ENCODE measurements around the gene MS4A15. TPM values are rescaled to one million over a fixed set of nuclear protein-coding genes. Genes with fewer than 3 reads are reported as not detected.

Gene MS4A15
- total RNA-seq, 1 donor from 2014 or later = not detected

DNA sequence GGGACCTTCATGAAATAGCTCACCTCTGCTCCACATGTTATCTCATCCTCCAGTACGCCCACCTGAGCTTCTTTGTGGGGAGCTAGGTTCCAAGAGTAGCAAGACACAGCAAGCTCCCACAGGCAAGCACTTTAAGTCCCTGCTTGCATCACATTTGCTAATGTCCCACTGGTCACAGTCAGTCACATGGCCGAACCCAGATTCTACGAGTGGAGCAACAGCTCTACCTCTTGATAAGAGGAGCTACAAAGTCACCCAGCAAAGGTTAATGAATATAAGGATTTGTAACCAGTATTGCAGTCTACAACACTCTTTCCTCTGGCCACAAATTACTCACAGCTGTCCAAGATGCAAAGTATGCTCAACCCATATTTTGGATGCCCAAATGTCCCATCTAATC is 15.2 kb upstream of the MS4A15 start:
- H3K36me3 ChIP-seq (ENCODE audit: insufficient read depth, low read length) = no peaks in the 10 kb centered on the region
- no peaks in the 10 kb centered on the region for H3K4me1 ChIP-seq (ENCODE audit: insufficient read depth, low read length)
- FAIRE-seq = no peak
- H3K9ac ChIP-seq (ENCODE audit: low read length) = no peak overlapping the region
- DNase-seq (ENCODE audit: low read depth) = no peak
- H3K79me2 ChIP-seq (ENCODE audit: insufficient read depth, low read length) = no peaks in the 10 kb centered on the region
- no peak overlapping the region for H3K4me3 Mint-ChIP-seq (ENCODE audit: unreplicated experiment)
- TF ChIP-seq EZH2 (IDR thresholded peaks at IDR 0.05; ENCODE audit: insufficient read depth, low read length) = no peak
- TF ChIP-seq, protein P1, sequence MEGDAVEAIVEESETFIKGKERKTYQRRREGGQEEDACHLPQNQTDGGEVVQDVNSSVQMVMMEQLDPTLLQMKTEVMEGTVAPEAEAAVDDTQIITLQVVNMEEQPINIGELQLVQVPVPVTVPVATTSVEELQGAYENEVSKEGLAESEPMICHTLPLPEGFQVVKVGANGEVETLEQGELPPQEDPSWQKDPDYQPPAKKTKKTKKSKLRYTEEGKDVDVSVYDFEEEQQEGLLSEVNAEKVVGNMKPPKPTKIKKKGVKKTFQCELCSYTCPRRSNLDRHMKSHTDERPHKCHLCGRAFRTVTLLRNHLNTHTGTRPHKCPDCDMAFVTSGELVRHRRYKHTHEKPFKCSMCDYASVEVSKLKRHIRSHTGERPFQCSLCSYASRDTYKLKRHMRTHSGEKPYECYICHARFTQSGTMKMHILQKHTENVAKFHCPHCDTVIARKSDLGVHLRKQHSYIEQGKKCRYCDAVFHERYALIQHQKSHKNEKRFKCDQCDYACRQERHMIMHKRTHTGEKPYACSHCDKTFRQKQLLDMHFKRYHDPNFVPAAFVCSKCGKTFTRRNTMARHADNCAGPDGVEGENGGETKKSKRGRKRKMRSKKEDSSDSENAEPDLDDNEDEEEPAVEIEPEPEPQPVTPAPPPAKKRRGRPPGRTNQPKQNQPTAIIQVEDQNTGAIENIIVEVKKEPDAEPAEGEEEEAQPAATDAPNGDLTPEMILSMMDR (IDR thresholded peaks at IDR 0.05; ENCODE audit: insufficient read depth, low read depth, low read length) = no peak
- no peaks in the 10 kb centered on the region for H3K36me3 Mint-ChIP-seq (ENCODE audit: low read depth, unreplicated experiment)
- peaks cover 19% of the 10 kb centered on the region for H3K27me3 Mint-ChIP-seq (ENCODE audit: low read depth, unreplicated experiment)
- no peak overlapping the region for H3K27ac ChIP-seq (ENCODE audit: low read depth, low read length)
- H3K27me3 ChIP-seq (ENCODE audit: insufficient read depth, low read length) = no peaks in the 10 kb centered on the region
- no peak overlapping the region for H3K27ac Mint-ChIP-seq (ENCODE audit: unreplicated experiment)
- H2AFZ ChIP-seq (ENCODE audit: low read depth, low read length) = no peak overlapping the region
- no peak overlapping the region for H3K4me2 ChIP-seq (ENCODE audit: low read length)
- no peaks in the 10 kb centered on the region for H4K20me1 ChIP-seq (ENCODE audit: insufficient read depth, low read length)
- no peak overlapping the region for H3K4me3 ChIP-seq (ENCODE audit: insufficient read depth, low read depth, low read length)
- H3K9me3 ChIP-seq (ENCODE audit: insufficient read depth, low read depth, low read length) = no peaks in the 10 kb centered on the region
- peaks cover 2% of the 10 kb centered on the region for H3K9me3 Mint-ChIP-seq (ENCODE audit: unreplicated experiment)
- peaks cover 5% of the 10 kb centered on the region for H3K4me1 Mint-ChIP-seq (ENCODE audit: low read depth, unreplicated experiment)

DNA sequence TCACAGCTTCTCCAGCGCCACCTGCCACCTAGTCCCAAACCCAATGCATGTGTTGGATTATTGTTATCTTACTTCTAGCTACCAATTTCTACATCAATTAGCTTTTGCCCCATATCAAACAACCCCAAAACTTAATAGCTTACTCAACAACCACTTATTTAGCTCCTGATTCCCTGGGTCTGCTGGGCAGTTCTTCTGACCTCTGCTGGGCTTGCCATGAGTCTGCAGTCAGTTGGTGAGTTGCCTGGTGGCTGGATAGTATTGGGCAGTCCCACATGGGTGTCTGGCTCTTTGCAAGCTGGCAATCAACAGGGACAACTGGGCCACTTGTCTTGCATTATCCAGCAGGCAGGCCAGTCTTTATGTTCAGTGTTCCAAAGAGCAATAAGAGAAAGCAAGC is 13.6 kb upstream of the MS4A15 start:
- FAIRE-seq (no peak), DNase-seq (ENCODE audit: low read depth) (no peak)
- TF ChIP-seq EZH2 (IDR thresholded peaks at IDR 0.05; ENCODE audit: insufficient read depth, low read length) = no peak
- TF ChIP-seq, protein P1 (IDR thresholded peaks at IDR 0.05; ENCODE audit: insufficient read depth, low read depth, low read length) = no peak
- Histone ChIP-seq H2AFZ (ENCODE audit: low read depth, low read length) (no peak overlapping the region), H3K27me3 (ENCODE audit: insufficient read depth, low read length) (no peaks in the 10 kb centered on the region), H3K4me1 (ENCODE audit: insufficient read depth, low read length) (no peaks in the 10 kb centered on the region), H3K9me3 (ENCODE audit: insufficient read depth, low read depth, low read length) (peaks cover 6% of the 10 kb centered on the region), H3K36me3 (ENCODE audit: insufficient read depth, low read length) (no peaks in the 10 kb centered on the region), H3K27ac (ENCODE audit: low read depth, low read length) (no peak overlapping the region), H4K20me1 (ENCODE audit: insufficient read depth, low read length) (no peaks in the 10 kb centered on the region), H3K4me2 (ENCODE audit: low read length) (no peak overlapping the region), H3K9ac (ENCODE audit: low read length) (no peak overlapping the region), H3K4me3 (ENCODE audit: insufficient read depth, low read depth, low read length) (no peak overlapping the region), H3K79me2 (ENCODE audit: insufficient read depth, low read length) (no peaks in the 10 kb centered on the region)
- peaks cover 15% of the 10 kb centered on the region for H3K27me3 Mint-ChIP-seq (ENCODE audit: low read depth, unreplicated experiment)
- no peaks in the 10 kb centered on the region for H3K36me3 Mint-ChIP-seq (ENCODE audit: low read depth, unreplicated experiment)
- H3K9me3 Mint-ChIP-seq (ENCODE audit: unreplicated experiment) = peaks cover 2% of the 10 kb centered on the region
- no peak overlapping the region for H3K27ac Mint-ChIP-seq (ENCODE audit: unreplicated experiment)
- peaks cover 5% of the 10 kb centered on the region for H3K4me1 Mint-ChIP-seq (ENCODE audit: low read depth, unreplicated experiment)
- no peak overlapping the region for H3K4me3 Mint-ChIP-seq (ENCODE audit: unreplicated experiment)

DNA sequence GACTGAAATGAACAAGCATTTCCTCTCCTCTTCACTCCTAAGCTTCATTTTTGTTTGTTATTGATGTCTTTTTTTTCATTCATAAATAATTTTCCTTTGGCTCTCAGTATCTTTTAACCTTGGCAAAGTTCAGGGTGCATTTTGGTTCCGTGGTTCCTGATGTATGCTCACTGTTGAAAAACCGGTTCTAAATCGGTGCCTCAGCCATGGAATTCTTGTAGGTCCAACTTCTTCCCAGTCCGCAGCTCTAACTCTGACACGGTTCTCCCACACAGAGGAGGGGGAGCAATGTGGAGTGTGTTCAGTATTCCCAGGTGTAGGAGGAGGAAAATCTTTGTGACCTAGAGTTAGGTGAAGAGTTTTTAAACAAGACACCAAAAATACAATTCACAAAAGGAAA is 12.6 kb upstream of the MS4A15 start:
- Histone ChIP-seq H4K20me1 (ENCODE audit: insufficient read depth, low read length) (no peaks in the 10 kb centered on the region), H3K27me3 (ENCODE audit: insufficient read depth, low read length) (no peaks in the 10 kb centered on the region), H3K9ac (ENCODE audit: low read length) (no peak overlapping the region), H3K9me3 (ENCODE audit: insufficient read depth, low read depth, low read length) (peaks cover 6% of the 10 kb centered on the region), H3K4me1 (ENCODE audit: insufficient read depth, low read length) (no peaks in the 10 kb centered on the region), H3K27ac (ENCODE audit: low read depth, low read length) (no peak overlapping the region), H2AFZ (ENCODE audit: low read depth, low read length) (no peak overlapping the region), H3K79me2 (ENCODE audit: insufficient read depth, low read length) (no peaks in the 10 kb centered on the region), H3K36me3 (ENCODE audit: insufficient read depth, low read length) (no peaks in the 10 kb centered on the region), H3K4me3 (ENCODE audit: insufficient read depth, low read depth, low read length) (no peak overlapping the region), H3K4me2 (ENCODE audit: low read length) (no peak overlapping the region)
- DNase-seq (ENCODE audit: low read depth) (no peak), FAIRE-seq (no peak)
- peaks cover 2% of the 10 kb centered on the region for H3K9me3 Mint-ChIP-seq (ENCODE audit: unreplicated experiment)
- H3K27me3 Mint-ChIP-seq (ENCODE audit: low read depth, unreplicated experiment) = peaks cover 7% of the 10 kb centered on the region
- no peak overlapping the region for H3K4me3 Mint-ChIP-seq (ENCODE audit: unreplicated experiment)
- H3K36me3 Mint-ChIP-seq (ENCODE audit: low read depth, unreplicated experiment) = no peaks in the 10 kb centered on the region
- H3K4me1 Mint-ChIP-seq (ENCODE audit: low read depth, unreplicated experiment) = peaks cover 5% of the 10 kb centered on the region
- TF ChIP-seq, protein P1 (IDR thresholded peaks at IDR 0.05; ENCODE audit: insufficient read depth, low read depth, low read length) = no peak
- no peak for TF ChIP-seq EZH2 (IDR thresholded peaks at IDR 0.05; ENCODE audit: insufficient read depth, low read length)
- no peak overlapping the region for H3K27ac Mint-ChIP-seq (ENCODE audit: unreplicated experiment)

Measured in astrocyte (in vitro differentiated cells and primary cell).